VCaP (cell line): ENCODE data around the gene IQSEC1.
"Not testable (repeated sequence)": the region's sequence is repeated elsewhere in the genome, so short reads cannot be mapped to it uniquely, and the experiment has no call there.

Experiments used
- H3K27ac ChIP-seq: fragments of 450-650 bp; 2 replicates; pipeline ENCODE4 v1.5.1; 2017
- TF ChIP-seq, protein P1 (sequence below): fragments of 450-650 bp; conservative IDR thresholded peaks from 2 replicates; pipeline ENCODE4 v1.5.1; 2017; ENCODE audit warnings: mild to moderate bottlenecking, moderate library complexity

IQSEC1 gene

DNA sequence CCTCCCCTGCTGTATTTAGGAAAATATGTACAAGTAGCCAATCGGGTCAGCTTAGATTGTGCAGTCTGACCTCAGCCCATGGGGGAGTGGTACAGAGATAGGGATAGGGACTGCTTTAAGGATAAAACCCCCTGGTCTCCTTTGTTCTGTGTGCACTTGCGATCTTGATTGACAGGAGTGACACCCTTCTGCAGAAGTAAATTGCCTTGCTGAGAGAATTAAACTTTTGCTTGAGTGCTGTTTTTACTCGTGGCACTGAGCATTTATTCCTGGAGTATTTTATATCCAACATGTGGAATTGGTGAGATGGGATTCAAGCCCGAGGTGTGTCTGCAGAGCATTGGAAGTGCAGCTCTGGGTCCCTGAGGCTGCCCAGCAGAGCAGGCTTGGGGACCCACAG, 208.0 kb downstream of the IQSEC1 start:
- TF ChIP-seq, protein P1, sequence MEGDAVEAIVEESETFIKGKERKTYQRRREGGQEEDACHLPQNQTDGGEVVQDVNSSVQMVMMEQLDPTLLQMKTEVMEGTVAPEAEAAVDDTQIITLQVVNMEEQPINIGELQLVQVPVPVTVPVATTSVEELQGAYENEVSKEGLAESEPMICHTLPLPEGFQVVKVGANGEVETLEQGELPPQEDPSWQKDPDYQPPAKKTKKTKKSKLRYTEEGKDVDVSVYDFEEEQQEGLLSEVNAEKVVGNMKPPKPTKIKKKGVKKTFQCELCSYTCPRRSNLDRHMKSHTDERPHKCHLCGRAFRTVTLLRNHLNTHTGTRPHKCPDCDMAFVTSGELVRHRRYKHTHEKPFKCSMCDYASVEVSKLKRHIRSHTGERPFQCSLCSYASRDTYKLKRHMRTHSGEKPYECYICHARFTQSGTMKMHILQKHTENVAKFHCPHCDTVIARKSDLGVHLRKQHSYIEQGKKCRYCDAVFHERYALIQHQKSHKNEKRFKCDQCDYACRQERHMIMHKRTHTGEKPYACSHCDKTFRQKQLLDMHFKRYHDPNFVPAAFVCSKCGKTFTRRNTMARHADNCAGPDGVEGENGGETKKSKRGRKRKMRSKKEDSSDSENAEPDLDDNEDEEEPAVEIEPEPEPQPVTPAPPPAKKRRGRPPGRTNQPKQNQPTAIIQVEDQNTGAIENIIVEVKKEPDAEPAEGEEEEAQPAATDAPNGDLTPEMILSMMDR: no peak
- H3K27ac ChIP-seq: no peak overlapping the region

- H3K27ac ChIP-seq: no peak overlapping the region
- TF ChIP-seq, protein P1: no peak
Measured at GRCh38 chr3:12862387-12862786, 210.8 kb downstream of the IQSEC1 start.

GRCh38 chr3:12861611-12862010, 211.6 kb downstream of the IQSEC1 start:
- H3K27ac ChIP-seq: no peak overlapping the region
- TF ChIP-seq, protein P1: no peak

GRCh38 chr3:12859840-12860239, 213.4 kb downstream of the IQSEC1 start:
- no peak overlapping the region for H3K27ac ChIP-seq

GRCh38 chr3:12856626-12857025, 216.6 kb downstream of the IQSEC1 start:
- TF ChIP-seq, protein P1: no peak
- no peak overlapping the region for H3K27ac ChIP-seq

More at GRCh38 chr3:12859840-12860239, 213.4 kb downstream of the IQSEC1 start:
- TF ChIP-seq, protein P1: no peak

GRCh38 chr3:12854565-12854964, 218.7 kb downstream of the IQSEC1 start:
- TF ChIP-seq, protein P1: no peak

GRCh38 chr3:12853847-12854246, 219.4 kb downstream of the IQSEC1 start:
- not testable (repeated sequence) for H3K27ac ChIP-seq

More at GRCh38 chr3:12854565-12854964, 218.7 kb downstream of the IQSEC1 start:
- H3K27ac ChIP-seq: no peak overlapping the region

GRCh38 chr3:12852201-12852600, 221.0 kb downstream of the IQSEC1 start:
- no peak overlapping the region for H3K27ac ChIP-seq
- TF ChIP-seq, protein P1: no peak
